C4-2B (cell line): Measurements from ENCODE around the gene FAM20B.

Source experiments
- CTCF ChIP-seq: fragments of 450-650 bp; conservative IDR thresholded peaks from 2 replicates; pipeline ENCODE4 v1.5.1; 2017; ENCODE audit warnings: mild to moderate bottlenecking
- ZFX ChIP-seq: fragments of 450-650 bp; IDR thresholded peaks from 2 replicates; pipeline ENCODE4 v1.6.1; 2017

- TF ChIP-seq CTCF (no peak), ZFX (no peak)
Observed at GRCh38 chr1:179120736-179121135, 95.0 kb downstream of the FAM20B start.
